GM19452 (cell line): ENCODE measurements around the gene PIAS2.
A peak's percentile ranks its signal among the peaks of the same experiment; 100 is the strongest.
"Not testable (repeated sequence)": the region's sequence is repeated elsewhere in the genome, so short reads cannot be mapped to it uniquely, and the experiment has no call there.

Experiments
- ATAC-seq: cut with Tn5 transposase; IDR thresholded peaks from one replicate; pipeline ENCODE4 v1.9.1; 2021; ENCODE audit not compliant: unreplicated experiment

The PIAS2 gene, protein sequence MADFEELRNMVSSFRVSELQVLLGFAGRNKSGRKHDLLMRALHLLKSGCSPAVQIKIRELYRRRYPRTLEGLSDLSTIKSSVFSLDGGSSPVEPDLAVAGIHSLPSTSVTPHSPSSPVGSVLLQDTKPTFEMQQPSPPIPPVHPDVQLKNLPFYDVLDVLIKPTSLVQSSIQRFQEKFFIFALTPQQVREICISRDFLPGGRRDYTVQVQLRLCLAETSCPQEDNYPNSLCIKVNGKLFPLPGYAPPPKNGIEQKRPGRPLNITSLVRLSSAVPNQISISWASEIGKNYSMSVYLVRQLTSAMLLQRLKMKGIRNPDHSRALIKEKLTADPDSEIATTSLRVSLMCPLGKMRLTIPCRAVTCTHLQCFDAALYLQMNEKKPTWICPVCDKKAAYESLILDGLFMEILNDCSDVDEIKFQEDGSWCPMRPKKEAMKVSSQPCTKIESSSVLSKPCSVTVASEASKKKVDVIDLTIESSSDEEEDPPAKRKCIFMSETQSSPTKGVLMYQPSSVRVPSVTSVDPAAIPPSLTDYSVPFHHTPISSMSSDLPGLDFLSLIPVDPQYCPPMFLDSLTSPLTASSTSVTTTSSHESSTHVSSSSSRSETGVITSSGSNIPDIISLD

DNA sequence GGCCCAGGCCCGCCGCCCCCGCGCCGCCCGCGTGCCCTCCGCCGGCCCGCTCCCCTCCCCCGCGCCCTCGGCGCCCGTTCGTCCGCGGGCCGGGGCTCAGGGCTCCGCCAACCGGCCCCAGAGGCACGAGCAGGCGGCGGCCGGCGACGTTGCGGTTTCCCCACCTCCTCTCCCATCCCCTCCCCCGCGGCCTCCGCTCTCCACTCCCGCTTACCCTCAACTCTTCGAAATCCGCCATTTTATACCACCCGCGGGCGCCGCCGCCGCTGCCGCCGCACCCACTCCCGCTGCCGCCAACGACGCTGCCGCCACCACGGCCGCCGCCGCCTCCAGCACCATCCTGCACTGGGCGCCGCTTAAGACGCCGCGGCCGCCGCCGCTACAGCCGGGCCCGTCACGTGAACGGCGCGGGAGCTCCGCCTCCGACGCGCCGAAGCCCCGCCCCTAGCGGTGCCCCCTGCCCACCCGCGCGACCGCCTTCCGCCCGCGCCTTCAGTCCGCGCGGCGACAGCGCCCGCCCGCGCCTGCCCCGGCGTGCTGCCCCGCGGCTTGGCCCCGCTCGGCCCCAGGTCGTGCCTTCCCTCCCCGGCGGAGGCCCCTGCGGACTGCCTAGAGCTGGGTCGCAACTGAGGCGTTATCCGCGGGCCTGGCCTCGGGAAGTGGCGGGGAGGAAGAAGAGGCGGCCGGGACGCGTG, at the start of gene PIAS2, which contains the start of gene KATNAL2:
PIAS2 (minus strand) TSS at position 400 of the 695 bp plus-strand sequence; CDS start at position 238, 162 bp downstream.
KATNAL2 (plus strand) TSS at position 495 of the 695 bp plus-strand sequence. CDS start 29,271 bp downstream, outside the sequence.
- ATAC-seq = peak; percentile 81

- not testable (repeated sequence) for ATAC-seq
Observed at GRCh38 chr18:46966266-46966665, 49.0 kb upstream of the PIAS2 start.

GRCh38 chr18:46964579-46965293, 47.4 kb upstream of the PIAS2 start:
- ATAC-seq = not testable (repeated sequence)

- ATAC-seq = not testable (repeated sequence)
Observed at GRCh38 chr18:46963656-46964578, 46.6 kb upstream of the PIAS2 start.

- no peak for ATAC-seq
Observed at GRCh38 chr18:46958209-46958608, 40.9 kb upstream of the PIAS2 start.

- ATAC-seq = no peak
Observed at GRCh38 chr18:46953195-46953594, 35.9 kb upstream of the PIAS2 start.

GRCh38 chr18:46950064-46950656, 32.9 kb upstream of the PIAS2 start:
- ATAC-seq = no peak

DNA sequence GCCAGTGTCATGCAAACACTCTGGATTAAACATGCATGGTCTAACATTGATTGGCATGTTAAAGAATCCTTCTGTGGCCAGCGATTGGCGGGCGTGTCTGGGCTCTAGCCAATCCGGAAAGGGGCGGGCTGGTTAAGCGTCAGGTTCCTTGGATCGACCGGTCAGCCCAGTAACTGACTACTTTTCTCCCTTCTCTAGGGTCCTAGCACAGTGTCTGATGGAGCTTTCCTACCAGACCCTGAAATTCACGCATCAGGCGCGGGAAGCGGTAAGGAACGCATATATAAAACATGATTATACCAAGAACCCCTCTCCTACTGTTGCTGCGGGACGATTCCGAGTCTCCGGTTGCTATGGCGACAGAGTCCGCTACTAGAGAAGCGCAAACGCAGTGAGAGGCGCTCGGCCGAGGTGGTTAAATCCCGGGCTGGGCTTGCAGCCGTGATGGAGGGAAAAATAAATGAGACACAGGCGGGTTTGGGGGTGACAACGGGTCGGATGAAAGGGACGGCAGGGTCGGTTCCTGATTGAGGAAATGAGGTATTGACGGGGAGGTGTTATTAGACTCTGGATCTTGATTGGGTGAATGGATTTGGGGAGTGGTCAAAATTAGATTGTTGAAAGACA, 29.5 kb upstream of the PIAS2 start:
- peak; percentile 98 for ATAC-seq

GRCh38 chr18:46942646-46943045, 25.3 kb upstream of the PIAS2 start:
- ATAC-seq = no peak

DNA sequence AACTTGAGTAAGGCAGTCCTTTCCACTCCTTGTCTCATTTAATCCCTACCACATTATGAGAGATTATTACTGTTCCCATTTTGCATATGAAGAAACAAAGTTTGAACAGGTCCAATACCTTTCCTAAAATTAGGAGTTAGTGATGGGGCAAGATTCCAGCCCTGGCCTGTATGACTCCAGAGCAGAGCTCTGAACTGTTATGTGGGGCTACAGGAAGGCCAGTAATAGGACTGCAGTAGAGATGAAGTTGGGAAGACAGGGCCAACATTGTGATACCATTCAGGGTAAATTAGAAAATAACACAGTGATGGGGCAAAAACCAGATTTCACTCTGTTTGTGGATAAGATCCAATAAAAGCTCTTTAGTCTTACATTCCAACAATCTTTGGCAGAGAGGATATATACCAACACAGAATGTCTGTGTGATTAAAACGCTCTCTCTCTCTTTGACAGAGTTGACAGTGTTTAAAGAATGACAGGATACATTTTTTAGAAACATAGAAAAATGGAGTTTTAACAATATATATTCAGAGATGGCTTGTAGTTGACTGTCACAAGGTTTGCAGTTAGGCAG, 22.8 kb upstream of the PIAS2 start:
- no peak for ATAC-seq

- ATAC-seq = no peak
Observed at GRCh38 chr18:46939337-46939963, 22.1 kb upstream of the PIAS2 start.

DNA sequence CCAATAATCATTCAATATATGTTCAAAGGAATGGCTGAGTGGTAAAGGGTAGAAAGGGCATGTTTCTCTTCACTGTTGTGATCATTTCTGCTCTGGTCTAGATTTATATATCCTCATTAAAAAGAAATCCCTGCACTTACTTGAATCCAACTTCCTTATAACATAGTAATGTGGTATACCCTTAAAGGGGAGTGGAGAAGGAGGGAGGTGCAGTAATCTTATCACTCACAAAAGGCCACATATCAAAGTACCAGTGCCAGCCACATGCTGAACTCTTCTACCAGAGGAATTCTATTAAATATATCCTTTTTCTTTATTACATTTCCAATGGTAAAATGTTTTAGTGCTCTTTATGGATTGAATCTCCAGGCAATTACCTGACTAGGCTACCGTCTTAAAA, 3.3 kb upstream of the PIAS2 start:
- no peak for ATAC-seq

- no peak for ATAC-seq
Observed at GRCh38 chr18:46920067-46920466, 2.8 kb upstream of the PIAS2 start.

DNA sequence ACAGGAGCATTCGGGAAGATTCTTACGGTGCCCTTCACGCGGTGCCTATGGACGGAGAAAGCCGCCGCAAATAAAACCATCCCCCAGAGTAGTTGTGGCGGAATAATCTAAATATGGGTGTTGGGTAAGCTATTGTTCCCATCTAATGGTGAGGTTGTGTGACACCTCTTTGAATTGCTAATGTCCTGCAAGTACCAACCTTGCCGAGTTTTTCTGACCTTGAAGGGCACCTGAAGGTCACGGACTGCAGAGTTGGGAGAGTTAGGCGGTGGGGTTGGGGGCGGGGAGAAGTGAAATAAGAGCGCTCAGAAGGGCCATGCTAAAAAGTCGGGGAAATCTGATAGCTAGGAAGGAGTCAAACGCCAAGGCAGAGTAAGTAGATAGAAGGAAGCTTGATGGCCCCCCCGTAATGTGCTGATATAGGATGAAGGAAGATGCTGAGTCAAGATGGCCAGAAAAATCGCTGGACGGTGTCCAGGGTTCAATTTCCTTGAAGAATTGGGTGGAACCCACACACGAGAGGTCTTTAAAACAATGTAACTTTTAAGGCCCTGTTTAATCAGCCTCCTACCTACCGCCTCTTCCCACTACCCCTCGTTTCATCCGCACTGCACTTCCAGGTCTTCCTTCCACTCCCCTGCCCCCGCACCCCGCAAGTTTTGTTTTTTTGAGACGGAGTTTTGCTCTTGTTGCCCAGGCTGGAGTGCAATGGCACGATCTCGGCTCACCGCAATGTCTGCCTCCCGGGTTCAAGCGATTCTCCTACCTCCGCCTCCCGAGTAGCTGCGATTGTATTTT, 695 bp upstream of the PIAS2 start:
- peak; percentile 14 for ATAC-seq

- ATAC-seq = no peak
Observed at GRCh38 chr18:46916551-46917107, 678 bp downstream of the PIAS2 start.

GRCh38 chr18:46915800-46916550, 1.3 kb downstream of the PIAS2 start:
- ATAC-seq = no peak
